ENCODE data around the gene CDCA3.
A peak's percentile ranks its signal among the peaks of the same experiment; 100 is the strongest.
"Not testable (repeated sequence)": the region's sequence is repeated elsewhere in the genome, so short reads cannot be mapped to it uniquely, and the experiment has no call there.

The CDCA3 gene

GRCh38 chr12:6851153-6851920 is at the start of gene CDCA3:
TSS of gene CDCA3 (minus strand) at chr12:6851286. CDS start at chr12:6850952, 334 bp downstream.
- peak; percentile 80 to 92 (median 89) for DNase-seq

- no peak for DNase-seq
Observed at GRCh38 chr12:6899837-6900519, 48.9 kb upstream of the CDCA3 start.

- no peak for DNase-seq
Observed at GRCh38 chr12:6899427-6899826, 48.3 kb upstream of the CDCA3 start.

- DNase-seq: no peak
Observed at GRCh38 chr12:6896846-6897435, 45.9 kb upstream of the CDCA3 start.

GRCh38 chr12:6894321-6894720 is 43.2 kb upstream of the CDCA3 start:
- no peak for DNase-seq

- not testable (repeated sequence) for DNase-seq
Observed at GRCh38 chr12:6892683-6893082, 41.6 kb upstream of the CDCA3 start.

GRCh38 chr12:6891646-6892001 is 40.5 kb upstream of the CDCA3 start:
- DNase-seq: no peak

- peak; percentile 93 to 98 (median 96) for DNase-seq
Observed at GRCh38 chr12:6890789-6891645, 39.9 kb upstream of the CDCA3 start.

GRCh38 chr12:6889775-6890573 is 38.9 kb upstream of the CDCA3 start:
- not testable (repeated sequence) for DNase-seq

GRCh38 chr12:6888794-6889193 is 37.7 kb upstream of the CDCA3 start:
- not testable (repeated sequence) for DNase-seq

- no peak for DNase-seq
Observed at GRCh38 chr12:6888360-6888759, 37.3 kb upstream of the CDCA3 start.

- DNase-seq: no peak
Observed at GRCh38 chr12:6887460-6887859, 36.4 kb upstream of the CDCA3 start.

- not testable (repeated sequence) for DNase-seq
Observed at GRCh38 chr12:6886206-6886999, 35.3 kb upstream of the CDCA3 start.

- DNase-seq: no peak
Observed at GRCh38 chr12:6884539-6884938, 33.5 kb upstream of the CDCA3 start.

GRCh38 chr12:6883683-6884082 is 32.6 kb upstream of the CDCA3 start:
- DNase-seq: no peak

- no peak for DNase-seq
Observed at GRCh38 chr12:6883252-6883651, 32.2 kb upstream of the CDCA3 start.

GRCh38 chr12:6879824-6880223 is 28.7 kb upstream of the CDCA3 start:
- not testable (repeated sequence) for DNase-seq

- not testable (repeated sequence) for DNase-seq
Observed at GRCh38 chr12:6874015-6874368, 22.9 kb upstream of the CDCA3 start.

GRCh38 chr12:6873094-6874014 is 22.3 kb upstream of the CDCA3 start, which contains the start of gene SPSB2:
TSS of gene SPSB2 (minus strand) at chr12:6873303. CDS start at chr12:6872901, 402 bp downstream.
- peak; percentile 93 to 97 (median 96) for DNase-seq
